HepG2 (cell line): ENCODE results near the gene OR2AJ1. TPM values are rescaled to one million over a fixed set of nuclear protein-coding genes. Genes with fewer than 3 reads are reported as not detected.

Source experiments
- ATAC-seq: fragments of 200-7000 bp; cut with Tn5 transposase; 3 replicates; pipeline ENCODE4 v1.9.1; 2020; ENCODE audit warnings: mild to moderate bottlenecking, moderate library complexity
- BruUV-seq: library from RNA; stranded (reverse); fragments of 400-500 nt; replicated peaks from 2 replicates; lab custom pipeline; 2021; lab: Mats Ljungman, UMichigan
- CTCF ChIA-PET: fragments of 300-600 bp; formaldehyde crosslinking; extraction: SDS; loops from one replicate; lab custom pipeline; 2021; ENCODE audit warnings: low total read pairs, inconsistent platforms, low intra/inter-chr PET ratio; lab: Yijun Ruan, JAX
- POLR2A ChIA-PET: fragments of 350-600 bp; sonication (Branson Sonifier 250); formaldehyde crosslinking; loops from one replicate; lab custom pipeline; 2020; ENCODE audit warnings: antibody characterized with exemption, inconsistent platforms; lab: Yijun Ruan, JAX
- DNase-seq: peaks from one replicate; pipeline ENCODE4 v3.0.0-alpha.2; 2015; ENCODE audit warnings: low spot score
- FAIRE-seq: peaks from 3 replicates; lab custom pipeline; 2011; peaks lifted over from hg19 to GRCh38; lab: Jason Lieb, UNC
- H2AFZ ChIP-seq: one replicate; pipeline ENCODE4 v1.6.1; 2011; ENCODE audit warnings: low read length, inconsistent platforms
- H3K27ac ChIP-seq: fragments of 300-600 bp; 3 replicates; pipeline ENCODE4 v1.8.0; 2011; ENCODE audit warnings: mixed run types, mild to moderate bottlenecking, mixed read lengths, low read length, inconsistent platforms; ENCODE audit not compliant: insufficient read depth; ENCODE audit errors: extremely low read length
- H3K27me3 ChIP-seq, 2 experiments: fragments of 200-600 bp in 1 of 2; 2 replicates in 1 of 2; 3 replicates in 1 of 2; pipeline versions ENCODE4 v1.6.0 to v1.8.0; 2011; ENCODE audit warnings: low read length in 2 of 2, mild to moderate bottlenecking in 2 of 2, moderate library complexity in 2 of 2, inconsistent platforms in 1 of 2; ENCODE audit not compliant: insufficient read depth in 2 of 2, control insufficient read depth in 1 of 2
- H3K36me3 ChIP-seq, 2 experiments: fragments of 200-600 bp in 1 of 2; replicated peaks in 1 of 2; 2 replicates in 1 of 2; 3 replicates in 1 of 2; pipeline versions ENCODE4 v1.5.1 to v1.8.0; 2011; ENCODE audit warnings: low read length in 2 of 2, inconsistent platforms in 1 of 2; ENCODE audit not compliant: insufficient read depth in 2 of 2, control insufficient read depth in 1 of 2
- H3K4me1 ChIP-seq: 2 replicates; pipeline ENCODE4 v1.5.1; 2012; ENCODE audit warnings: low read length, inconsistent platforms; ENCODE audit not compliant: insufficient read depth
- H3K4me2 ChIP-seq: 2 replicates; pipeline ENCODE4 v1.6.0; 2011; ENCODE audit warnings: low read depth, low read length, inconsistent platforms
- H3K4me3 ChIP-seq, 3 experiments: fragments of 200-600 bp in 1 of 3; sonication (generic), shearing (Covaris generic) in 1 of 3; replicated peaks in 1 of 3; 2 replicates each; pipeline ENCODE4 v1.5.1; 2011 to 2016; ENCODE audit warnings: low read length in 3 of 3, inconsistent platforms in 2 of 3, low read depth in 2 of 3, mild to moderate bottlenecking in 2 of 3, control low read depth in 1 of 3, mixed read lengths in 1 of 3; ENCODE audit not compliant: insufficient read depth in 1 of 3
- H3K79me2 ChIP-seq: one replicate; pipeline ENCODE4 v1.6.1; 2011; ENCODE audit warnings: low read length, inconsistent platforms; ENCODE audit not compliant: insufficient read depth
- H3K9ac ChIP-seq: 2 replicates; pipeline ENCODE4 v1.6.0; 2011; ENCODE audit warnings: mild to moderate bottlenecking, low read depth, low read length, inconsistent platforms; ENCODE audit not compliant: insufficient read depth
- H3K9me3 ChIP-seq: 2 replicates; pipeline ENCODE4 v1.5.1; 2012; ENCODE audit warnings: mild to moderate bottlenecking, low read length
- H4K20me1 ChIP-seq: 2 replicates; pipeline ENCODE4 v1.6.0; 2011; ENCODE audit warnings: inconsistent platforms, mild to moderate bottlenecking, low read length, moderate library complexity; ENCODE audit not compliant: insufficient read depth
- AGO2 ChIP-seq: fragments of 200-400 bp; formaldehyde crosslinking; optimal IDR thresholded peaks from 2 replicates; pipeline ENCODE3; 2017; ENCODE audit warnings: mild to moderate bottlenecking, low read depth, low read length, moderate library complexity
- FOXO1 ChIP-seq: sonication (generic); formaldehyde crosslinking; IDR thresholded peaks from 2 replicates; pipeline ENCODE4 v1.4.0; 2020; ENCODE audit warnings: missing genetic modification reagents
- GZF1 ChIP-seq: sonication (generic); formaldehyde crosslinking; IDR thresholded peaks from 2 replicates; pipeline ENCODE4 v1.5.1; 2020; ENCODE audit warnings: mild to moderate bottlenecking, missing genetic modification reagents
- KAT8 ChIP-seq: IDR thresholded peaks from 2 replicates; pipeline ENCODE4 v1.6.1; 2016; ENCODE audit warnings: missing genetic modification reagents, missing compliant biosample characterization
- NBN ChIP-seq: fragments of 450-650 bp; conservative IDR thresholded peaks from 2 replicates; pipeline ENCODE4 v1.6.1; 2017
- RBFOX2 ChIP-seq: fragments of 200-400 bp; formaldehyde crosslinking; IDR thresholded peaks from 2 replicates; pipeline ENCODE4 v1.6.1; 2017; ENCODE audit warnings: low read depth, mild to moderate bottlenecking, low read length
- SMAD1 ChIP-seq: sonication (generic); formaldehyde crosslinking; IDR thresholded peaks from 2 replicates; pipeline ENCODE4 v1.4.0; 2020; ENCODE audit warnings: missing genetic modification reagents, low read depth, mild to moderate bottlenecking, borderline replicate concordance
- SMARCC2 ChIP-seq: fragments of 450-650 bp; IDR thresholded peaks from 2 replicates; pipeline ENCODE4 v1.6.1; 2017; ENCODE audit warnings: antibody characterized with exemption, mild to moderate bottlenecking
- SP2 ChIP-seq: sonication (generic); formaldehyde crosslinking; IDR thresholded peaks from 2 replicates; pipeline ENCODE4 v1.5.1; 2020; ENCODE audit warnings: mild to moderate bottlenecking, missing genetic modification reagents
- TCF7L2 ChIP-seq: IDR thresholded peaks from 2 replicates; pipeline ENCODE4 v1.6.1; 2011; ENCODE audit warnings: mild to moderate bottlenecking, low read depth, low read length, moderate library complexity
- TMF1 ChIP-seq: sonication (generic); formaldehyde crosslinking; IDR thresholded peaks from 2 replicates; pipeline ENCODE4 v1.8.1; 2022; ENCODE audit warnings: low read depth, missing genetic modification reagents
- ZFP36L1 ChIP-seq: sonication (generic); formaldehyde crosslinking; IDR thresholded peaks from 2 replicates; pipeline ENCODE4 v1.8.0; 2022; ENCODE audit warnings: mild to moderate bottlenecking, missing genetic modification reagents, moderate library complexity
- ZNF543 ChIP-seq: sonication (generic); formaldehyde crosslinking; IDR thresholded peaks from 2 replicates; pipeline ENCODE4 v1.4.0; 2020; ENCODE audit warnings: mild to moderate bottlenecking, missing genetic modification reagents
- ZNF891 ChIP-seq: sonication (generic); formaldehyde crosslinking; IDR thresholded peaks from 2 replicates; pipeline ENCODE4 v1.5.0; 2020; ENCODE audit warnings: mild to moderate bottlenecking, missing genetic modification reagents
- WGBS: methylation state at CpG from one replicate; pipeline ENCODE4 v1.1.6; 2017; ENCODE audit warnings: low lambda C conversion rate; 5-methylcytosine and 5-hydroxymethylcytosine counted together
- in situ Hi-C: cut with HindIII; loops from 2 replicates; pipeline ENCODE4 v1.10.0; 2017; ENCODE audit warnings: low pct_unique_long_range_greater_than_20kb; ENCODE audit not compliant: extremely low pct_ligation_motif_present
- intact Hi-C: fragments of 100-400 bp; cut with micrococcal nuclease; formaldehyde crosslinking; loops from one replicate; pipeline ENCODE4 v1.10.0; 2022; ENCODE audit not compliant: unreplicated experiment
- polyA plus RNA-seq, 8 experiments: library from polyadenylated mRNA; depleted of rRNA in 3 of 8; stranded (reverse) in 7 of 8; unstranded in 1 of 8; fragments of >200 nt; fragmentation: Illumina TruSeq in 4 of 8; extraction: Trizol in 4 of 8; gene quantifications; 2 replicates each; pipeline versions ENCODE4 v1.2.1 to v1.2.3, GENCODE V29; 2011 to 2016; ENCODE audit warnings: low read depth in 4 of 8, missing spikeins in 1 of 8, mixed read lengths in 1 of 8; ENCODE audit not compliant: insufficient read depth in 1 of 8
- total RNA-seq, 5 experiments: library from RNA; depleted of rRNA; stranded (reverse); fragments of >200 nt; fragmentation: Illumina TruSeq; extraction: Trizol; gene quantifications; 2 replicates each; pipeline ENCODE4 v1.2.3, GENCODE V29; 2016; ENCODE audit warnings: low read depth in 1 of 5
- TF ChIP-seq, protein P1 (sequence below): sonication (generic); formaldehyde crosslinking; conservative IDR thresholded peaks from 2 replicates; pipeline ENCODE4 v1.4.0; 2020; ENCODE audit warnings: mild to moderate bottlenecking, missing genetic modification reagents, moderate library complexity
- TF ChIP-seq, protein P2 (sequence below): sonication (generic); formaldehyde crosslinking; IDR thresholded peaks from 2 replicates; pipeline ENCODE4 v1.5.1; 2020; ENCODE audit warnings: missing genetic modification reagents, mild to moderate bottlenecking, borderline replicate concordance

The OR2AJ1 gene
- total and polyA plus RNA-seq, 2 of the 13 experiments (the other 11 are each of a cell fraction or from before 2014, with no cell fraction given) = not detected

DNA sequence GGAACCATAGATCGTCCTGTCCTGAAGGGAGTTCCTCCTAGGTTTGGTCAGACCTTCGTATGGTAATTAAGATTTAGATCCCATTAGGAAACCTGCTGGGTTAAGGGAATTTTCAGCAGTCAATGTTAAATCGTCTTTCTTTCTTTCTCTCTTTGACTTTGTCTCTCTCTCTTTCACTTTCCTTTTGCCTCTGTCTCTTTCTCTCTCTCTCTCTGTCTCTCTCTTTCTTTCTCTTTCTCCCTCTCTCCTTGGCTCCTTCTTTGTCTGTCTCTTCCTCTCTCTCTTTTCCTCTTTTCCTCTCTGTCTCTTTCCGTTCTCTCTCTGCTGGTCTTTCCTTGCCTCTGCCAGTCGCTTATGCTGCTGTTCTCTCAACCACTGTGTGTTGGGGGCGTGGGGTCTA is 20.6 kb upstream of the OR2AJ1 start:
- Histone ChIP-seq H2AFZ (no peak overlapping the region), H3K36me3 (no peaks in the 10 kb centered on the region), H3K9me3 (peaks cover 16% of the 10 kb centered on the region; the same call in 1 of the 2 replicates), H3K79me2 (no peaks in the 10 kb centered on the region), H3K27ac (no peak overlapping the region), H4K20me1 (no peaks in the 10 kb centered on the region), H3K4me2 (no peak overlapping the region), H3K9ac (no peak overlapping the region), H3K4me3 (no peak overlapping the region), H3K27me3 (no peaks in the 10 kb centered on the region; a peak in 1 of 5 replicates), H3K4me1 (no peaks in the 10 kb centered on the region)
- DNase-seq (no peak), FAIRE-seq (no peak), ATAC-seq (no peak)
- ChIA-PET CTCF (no interaction called here), POLR2A (no interaction called here)
- under 1% methylated on average over 6 of the region's 6 CpGs for WGBS
- in situ Hi-C loops (no loop called here), intact Hi-C loops (no loop called here)
- TF ChIP-seq AGO2 = no peak
- no peak for TF ChIP-seq GZF1 (CRISPR knock-in tag)
- no peak for TF ChIP-seq KAT8
- TF ChIP-seq TCF7L2 = no peak
- no peak for TF ChIP-seq SMARCC2
- TF ChIP-seq, protein P1, sequence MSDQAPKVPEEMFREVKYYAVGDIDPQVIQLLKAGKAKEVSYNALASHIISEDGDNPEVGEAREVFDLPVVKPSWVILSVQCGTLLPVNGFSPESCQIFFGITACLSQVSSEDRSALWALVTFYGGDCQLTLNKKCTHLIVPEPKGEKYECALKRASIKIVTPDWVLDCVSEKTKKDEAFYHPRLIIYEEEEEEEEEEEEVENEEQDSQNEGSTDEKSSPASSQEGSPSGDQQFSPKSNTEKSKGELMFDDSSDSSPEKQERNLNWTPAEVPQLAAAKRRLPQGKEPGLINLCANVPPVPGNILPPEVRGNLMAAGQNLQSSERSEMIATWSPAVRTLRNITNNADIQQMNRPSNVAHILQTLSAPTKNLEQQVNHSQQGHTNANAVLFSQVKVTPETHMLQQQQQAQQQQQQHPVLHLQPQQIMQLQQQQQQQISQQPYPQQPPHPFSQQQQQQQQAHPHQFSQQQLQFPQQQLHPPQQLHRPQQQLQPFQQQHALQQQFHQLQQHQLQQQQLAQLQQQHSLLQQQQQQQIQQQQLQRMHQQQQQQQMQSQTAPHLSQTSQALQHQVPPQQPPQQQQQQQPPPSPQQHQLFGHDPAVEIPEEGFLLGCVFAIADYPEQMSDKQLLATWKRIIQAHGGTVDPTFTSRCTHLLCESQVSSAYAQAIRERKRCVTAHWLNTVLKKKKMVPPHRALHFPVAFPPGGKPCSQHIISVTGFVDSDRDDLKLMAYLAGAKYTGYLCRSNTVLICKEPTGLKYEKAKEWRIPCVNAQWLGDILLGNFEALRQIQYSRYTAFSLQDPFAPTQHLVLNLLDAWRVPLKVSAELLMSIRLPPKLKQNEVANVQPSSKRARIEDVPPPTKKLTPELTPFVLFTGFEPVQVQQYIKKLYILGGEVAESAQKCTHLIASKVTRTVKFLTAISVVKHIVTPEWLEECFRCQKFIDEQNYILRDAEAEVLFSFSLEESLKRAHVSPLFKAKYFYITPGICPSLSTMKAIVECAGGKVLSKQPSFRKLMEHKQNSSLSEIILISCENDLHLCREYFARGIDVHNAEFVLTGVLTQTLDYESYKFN = no peak
- TF ChIP-seq, protein P2, sequence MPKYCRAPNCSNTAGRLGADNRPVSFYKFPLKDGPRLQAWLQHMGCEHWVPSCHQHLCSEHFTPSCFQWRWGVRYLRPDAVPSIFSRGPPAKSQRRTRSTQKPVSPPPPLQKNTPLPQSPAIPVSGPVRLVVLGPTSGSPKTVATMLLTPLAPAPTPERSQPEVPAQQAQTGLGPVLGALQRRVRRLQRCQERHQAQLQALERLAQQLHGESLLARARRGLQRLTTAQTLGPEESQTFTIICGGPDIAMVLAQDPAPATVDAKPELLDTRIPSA = no peak
- no peak for TF ChIP-seq ZNF891 (CRISPR knock-in tag)
- TF ChIP-seq ZNF543 (CRISPR knock-in tag) = no peak
- no peak for TF ChIP-seq SP2 (CRISPR knock-in tag)
- no peak for TF ChIP-seq ZFP36L1 (CRISPR knock-in tag)
- TF ChIP-seq TMF1 (CRISPR knock-in tag) = no peak
- no peak for TF ChIP-seq FOXO1 (CRISPR knock-in tag)
- TF ChIP-seq NBN = no peak
- TF ChIP-seq RBFOX2 = no peak
- no peak for TF ChIP-seq SMAD1 (CRISPR knock-in tag)
- no TSS peak for BruUV-seq
